Sigmoid colon (tissue), 4 donors: Measurements from ENCODE around the gene ELF4.

Experiments used
- CTCF ChIP-seq, 4 experiments: fragments of 450-650 bp in 3 of 4; fragments of 200-600 bp in 1 of 4; IDR thresholded peaks; one replicate each; pipeline ENCODE4 v1.5.1; 2016 to 2019; ENCODE audit warnings: antibody characterized with exemption in 4 of 4, mild to moderate bottlenecking in 3 of 4, moderate library complexity in 2 of 4
- POLR2AphosphoS5 ChIP-seq, 4 donors: sonication (generic); formaldehyde crosslinking; IDR thresholded peaks; one replicate each; pipeline ENCODE4 v1.6.1; 2017; ENCODE audit warnings: antibody characterized with exemption in 4 of 4

- TF ChIP-seq POLR2AphosphoS5 (IDR thresholded peaks at IDR 0.05) (no peak), CTCF (IDR thresholded peaks at IDR 0.05) (no peak)
These were observed 89.5 kb downstream of the ELF4 start for GRCh38 chrX:130020661-130021324.
